ENCODE data around the gene MAST1.

Gene MAST1

DNA sequence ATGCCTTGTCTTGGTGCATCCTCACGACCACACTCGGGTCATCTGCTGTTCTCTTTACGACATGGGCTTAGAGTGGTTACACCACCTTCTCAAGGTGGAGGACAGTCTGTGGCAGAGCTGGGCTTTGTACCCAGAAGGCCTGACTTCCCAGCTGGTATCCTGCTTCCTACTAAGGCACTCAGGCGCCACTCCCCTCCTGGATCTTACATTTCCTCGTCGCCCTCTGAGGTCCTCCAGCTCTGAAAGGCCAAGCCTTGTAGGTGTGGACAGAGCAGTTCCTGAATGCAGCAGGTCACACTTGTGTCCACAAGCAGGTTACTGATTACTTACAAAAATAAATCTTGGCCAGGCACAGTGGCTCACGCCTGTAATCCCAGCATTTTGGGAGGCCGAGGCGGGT lies 68.9 kb downstream of the MAST1 start:
- Histone ChIP-seq H3K4ac (ENCODE audit: low read depth, low read length) (no peak overlapping the region), H3K18ac (ENCODE audit: low read length) (no peak overlapping the region), H2BK12ac (ENCODE audit: low read length) (no peak overlapping the region), H2BK5ac (ENCODE audit: low read depth, low read length, poor library complexity) (no peak overlapping the region), H4K12ac (ENCODE audit: low read depth, low read length) (no peak overlapping the region), H3K79me1 (ENCODE audit: low read length) (no peaks in the 10 kb centered on the region), H2AK5ac (ENCODE audit: low read length) (no peak overlapping the region), H4K91ac (ENCODE audit: low read depth, low read length) (no peak overlapping the region), H3K23ac (ENCODE audit: low read length) (no peak overlapping the region), H3K27me3 (ENCODE audit: insufficient read depth, low read length) (no peaks in the 10 kb centered on the region), H4K8ac (ENCODE audit: low read depth, low read length) (no peak overlapping the region), H2AFZ (ENCODE audit: insufficient read depth, low read length, poor library complexity) (no peak overlapping the region), H3K36me3 (ENCODE audit: control insufficient read depth in 1 of 2, insufficient read depth in 2 of 2, low read length in 2 of 2) (no peaks in the 10 kb centered on the region), H3K4me1 (ENCODE audit: control insufficient read depth in 1 of 2, insufficient read depth in 2 of 2, low read length in 2 of 2) (no peaks in the 10 kb centered on the region), H3K9ac (ENCODE audit: low read length) (no peak overlapping the region), H2BK120ac (ENCODE audit: insufficient read depth, low read length, poor library complexity) (no peak overlapping the region), H3K4me3 (ENCODE audit: low read depth, low read length) (no peak overlapping the region), H3K14ac (ENCODE audit: low read length) (no peak overlapping the region), H3K4me2 (ENCODE audit: low read length) (no peak overlapping the region), H3K79me2 (ENCODE audit: control insufficient read depth, insufficient read depth, low read length, poor library complexity) (no peaks in the 10 kb centered on the region), H3K27ac (ENCODE audit: low read depth, low read length) (no peak overlapping the region), H3K9me3 (ENCODE audit: insufficient read depth, low read depth, low read length) (no peaks in the 10 kb centered on the region)
- no peak for DNase-seq
- no CpG with 5 or more reads among the region's 9 CpGs for WGBS (ENCODE audit: extremely low coverage, insufficient coverage, insufficient read length)

DNA sequence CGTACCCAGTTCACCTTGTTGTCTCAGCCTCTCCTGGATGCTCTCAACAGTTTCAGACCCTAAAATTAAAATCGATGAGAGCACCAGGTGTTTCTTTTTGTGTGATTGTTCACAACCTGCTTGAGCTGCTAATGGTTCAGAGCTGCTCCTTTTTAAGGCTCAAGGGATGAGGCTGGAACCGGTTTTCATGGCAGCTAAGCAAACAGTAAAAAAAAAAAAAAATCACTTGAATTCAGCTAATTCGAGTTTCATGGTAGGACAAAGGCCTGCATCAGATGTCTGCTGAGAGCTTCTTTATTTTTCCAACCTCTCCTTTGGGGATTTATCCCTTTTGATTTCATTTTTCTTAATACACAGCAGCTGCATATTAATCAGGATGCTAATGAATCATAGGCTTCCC lies 74.3 kb downstream of the MAST1 start:
- Histone ChIP-seq H2AK5ac (ENCODE audit: low read length) (no peak overlapping the region), H3K27me3 (ENCODE audit: insufficient read depth, low read length) (no peaks in the 10 kb centered on the region), H2AFZ (ENCODE audit: insufficient read depth, low read length, poor library complexity) (no peak overlapping the region), H4K12ac (ENCODE audit: low read depth, low read length) (no peak overlapping the region), H4K91ac (ENCODE audit: low read depth, low read length) (no peak overlapping the region), H3K9ac (ENCODE audit: low read length) (no peak overlapping the region), H3K36me3 (ENCODE audit: control insufficient read depth in 1 of 2, insufficient read depth in 2 of 2, low read length in 2 of 2) (no peaks in the 10 kb centered on the region), H3K27ac (ENCODE audit: low read depth, low read length) (no peak overlapping the region), H2BK12ac (ENCODE audit: low read length) (no peak overlapping the region), H2BK120ac (ENCODE audit: insufficient read depth, low read length, poor library complexity) (no peak overlapping the region), H3K4me2 (ENCODE audit: low read length) (no peak overlapping the region), H3K4me1 (ENCODE audit: control insufficient read depth in 1 of 2, insufficient read depth in 2 of 2, low read length in 2 of 2) (peaks cover 6 to 8% of the 10 kb centered on the region in 2 experiments), H2BK5ac (ENCODE audit: low read depth, low read length, poor library complexity) (no peak overlapping the region), H3K4me3 (ENCODE audit: low read depth, low read length) (no peak overlapping the region), H3K23ac (ENCODE audit: low read length) (no peak overlapping the region), H3K18ac (ENCODE audit: low read length) (no peak overlapping the region), H3K79me2 (ENCODE audit: control insufficient read depth, insufficient read depth, low read length, poor library complexity) (no peaks in the 10 kb centered on the region), H3K4ac (ENCODE audit: low read depth, low read length) (no peak overlapping the region), H3K9me3 (ENCODE audit: insufficient read depth, low read depth, low read length) (no peaks in the 10 kb centered on the region), H4K8ac (ENCODE audit: low read depth, low read length) (no peak overlapping the region), H3K79me1 (ENCODE audit: low read length) (no peaks in the 10 kb centered on the region), H3K14ac (ENCODE audit: low read length) (no peak overlapping the region)
- WGBS (ENCODE audit: extremely low coverage, insufficient coverage, insufficient read length) = no CpG with 5 or more reads among the region's 4 CpGs
- no peak for DNase-seq

DNA sequence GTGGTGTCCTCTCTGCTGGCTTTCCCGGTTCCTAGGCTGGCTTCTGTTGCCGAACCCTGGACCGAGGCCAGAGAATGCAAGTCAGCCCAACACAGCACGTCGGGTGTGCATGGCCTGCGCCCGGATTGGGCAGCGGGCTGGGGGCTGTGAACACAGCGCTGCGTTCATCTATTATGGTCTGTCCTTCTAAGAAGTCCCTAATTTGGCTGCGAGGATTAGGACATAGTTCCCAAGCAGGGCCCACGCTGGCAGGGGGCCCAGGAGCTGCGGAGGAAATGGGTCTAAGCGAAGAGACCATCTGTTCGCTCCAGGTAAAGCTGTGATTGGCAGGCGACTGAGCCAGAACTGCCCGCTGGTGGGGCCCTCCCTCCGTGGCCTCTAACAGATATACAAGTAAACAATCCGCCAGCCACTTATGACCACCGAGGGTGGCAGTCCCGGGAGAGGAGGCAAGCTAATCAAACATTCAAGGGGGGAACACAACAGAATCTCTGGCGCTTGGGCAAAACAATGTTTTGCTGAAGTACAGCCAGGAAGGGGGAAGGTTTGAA lies 74.8 kb downstream of the MAST1 start:
- H3K9ac ChIP-seq (ENCODE audit: low read length) = no peak overlapping the region
- peak overlapping the region; percentile 8 for H3K4me2 ChIP-seq (ENCODE audit: low read length)
- peak overlapping the region; percentile 20 for H2AFZ ChIP-seq (ENCODE audit: insufficient read depth, low read length, poor library complexity)
- H4K8ac ChIP-seq (ENCODE audit: low read depth, low read length) = peak overlapping the region; percentile 61
- H3K79me1 ChIP-seq (ENCODE audit: low read length) = no peaks in the 10 kb centered on the region
- peaks cover 2% of the 10 kb centered on the region for H3K9me3 ChIP-seq (ENCODE audit: insufficient read depth, low read depth, low read length)
- H3K79me2 ChIP-seq (ENCODE audit: control insufficient read depth, insufficient read depth, low read length, poor library complexity) = no peaks in the 10 kb centered on the region
- WGBS (ENCODE audit: extremely low coverage, insufficient coverage, insufficient read length) = no CpG with 5 or more reads among the region's 22 CpGs
- no peak for DNase-seq
- H3K23ac ChIP-seq (ENCODE audit: low read length) = no peak overlapping the region
- H3K27me3 ChIP-seq (ENCODE audit: insufficient read depth, low read length) = no peaks in the 10 kb centered on the region
- H4K91ac ChIP-seq (ENCODE audit: low read depth, low read length) = no peak overlapping the region
- H3K4me3 ChIP-seq (ENCODE audit: low read depth, low read length) = no peak overlapping the region
- peak overlapping the region; percentile 64 for H4K12ac ChIP-seq (ENCODE audit: low read depth, low read length)
- peaks cover 6 to 8% of the 10 kb centered on the region in 2 experiments for H3K4me1 ChIP-seq (ENCODE audit: control insufficient read depth in 1 of 2, insufficient read depth in 2 of 2, low read length in 2 of 2)
- H3K27ac ChIP-seq (ENCODE audit: low read depth, low read length) = no peak overlapping the region
- H2BK12ac ChIP-seq (ENCODE audit: low read length) = no peak overlapping the region
- no peak overlapping the region for H2AK5ac ChIP-seq (ENCODE audit: low read length)
- H2BK5ac ChIP-seq (ENCODE audit: low read depth, low read length, poor library complexity) = no peak overlapping the region
- H3K36me3 ChIP-seq (ENCODE audit: control insufficient read depth in 1 of 2, insufficient read depth in 2 of 2, low read length in 2 of 2) = no peaks in the 10 kb centered on the region
- H3K18ac ChIP-seq (ENCODE audit: low read length) = no peak overlapping the region
- no peak overlapping the region for H3K14ac ChIP-seq (ENCODE audit: low read length)
- no peak overlapping the region for H2BK120ac ChIP-seq (ENCODE audit: insufficient read depth, low read length, poor library complexity)
- H3K4ac ChIP-seq (ENCODE audit: low read depth, low read length) = no peak overlapping the region

DNA sequence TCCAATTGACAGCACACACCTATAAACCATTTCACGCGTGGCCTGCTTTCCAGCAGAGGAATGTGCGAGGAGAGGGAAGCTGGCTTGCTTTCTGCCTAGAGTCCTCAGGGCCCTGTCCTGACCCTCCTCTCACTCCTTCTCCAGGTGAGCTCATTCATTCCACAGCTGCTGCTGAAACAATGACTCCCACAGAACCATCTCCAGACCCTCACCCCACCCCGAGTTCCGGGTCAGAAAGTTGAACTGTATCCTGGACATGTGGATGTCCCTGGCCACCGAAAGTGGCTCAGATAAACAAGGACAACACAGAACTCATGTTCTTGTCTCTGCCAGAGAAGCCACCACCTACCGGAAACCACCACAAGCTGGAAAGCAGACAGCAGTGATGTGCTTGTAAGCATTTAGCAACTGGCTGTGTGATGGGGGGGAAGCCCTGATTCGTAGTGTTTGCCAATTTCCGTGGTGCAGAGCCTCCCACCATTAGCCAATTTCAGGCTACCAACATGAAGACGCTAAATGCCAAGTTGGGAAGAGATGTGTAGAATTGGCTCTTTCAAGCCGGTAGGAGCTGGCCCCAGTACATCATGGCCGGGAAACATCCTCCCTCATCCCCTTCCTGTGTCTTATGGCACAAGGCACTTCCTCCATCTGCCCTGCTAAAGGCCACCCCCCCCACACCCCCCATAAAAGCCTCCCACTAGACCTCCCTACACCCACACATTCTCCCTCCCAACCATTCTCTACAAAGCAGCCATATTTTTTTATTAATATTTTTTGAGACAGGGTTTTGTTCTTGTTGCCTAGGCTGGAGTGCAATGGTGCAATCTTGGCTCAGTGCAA lies 75.8 kb downstream of the MAST1 start:
- H4K8ac ChIP-seq (ENCODE audit: low read depth, low read length) = no peak overlapping the region
- no peak overlapping the region for H3K27ac ChIP-seq (ENCODE audit: low read depth, low read length)
- no peak overlapping the region for H3K9ac ChIP-seq (ENCODE audit: low read length)
- no peak overlapping the region for H3K4ac ChIP-seq (ENCODE audit: low read depth, low read length)
- H3K27me3 ChIP-seq (ENCODE audit: insufficient read depth, low read length) = no peaks in the 10 kb centered on the region
- H3K4me1 ChIP-seq (ENCODE audit: control insufficient read depth in 1 of 2, insufficient read depth in 2 of 2, low read length in 2 of 2) = peaks cover 9 to 11% of the 10 kb centered on the region in 2 experiments
- no peak for DNase-seq
- WGBS (ENCODE audit: extremely low coverage, insufficient coverage, insufficient read length) = no CpG with 5 or more reads among the region's 12 CpGs
- H3K79me1 ChIP-seq (ENCODE audit: low read length) = peaks cover 2% of the 10 kb centered on the region
- H2BK5ac ChIP-seq (ENCODE audit: low read depth, low read length, poor library complexity) = no peak overlapping the region
- peaks cover 5% of the 10 kb centered on the region for H3K9me3 ChIP-seq (ENCODE audit: insufficient read depth, low read depth, low read length)
- H2BK120ac ChIP-seq (ENCODE audit: insufficient read depth, low read length, poor library complexity) = no peak overlapping the region
- no peak overlapping the region for H4K91ac ChIP-seq (ENCODE audit: low read depth, low read length)
- H3K14ac ChIP-seq (ENCODE audit: low read length) = no peak overlapping the region
- H2BK12ac ChIP-seq (ENCODE audit: low read length) = no peak overlapping the region
- H2AK5ac ChIP-seq (ENCODE audit: low read length) = no peak overlapping the region
- no peak overlapping the region for H3K4me3 ChIP-seq (ENCODE audit: low read depth, low read length)
- no peak overlapping the region for H3K18ac ChIP-seq (ENCODE audit: low read length)
- H3K4me2 ChIP-seq (ENCODE audit: low read length) = no peak overlapping the region
- H3K79me2 ChIP-seq (ENCODE audit: control insufficient read depth, insufficient read depth, low read length, poor library complexity) = no peaks in the 10 kb centered on the region
- no peak overlapping the region for H4K12ac ChIP-seq (ENCODE audit: low read depth, low read length)
- no peak overlapping the region for H2AFZ ChIP-seq (ENCODE audit: insufficient read depth, low read length, poor library complexity)
- H3K23ac ChIP-seq (ENCODE audit: low read length) = no peak overlapping the region
- no peaks in the 10 kb centered on the region for H3K36me3 ChIP-seq (ENCODE audit: control insufficient read depth in 1 of 2, insufficient read depth in 2 of 2, low read length in 2 of 2)
